AG04449 (cell line): ENCODE measurements around the gene PDE3A.
A peak's percentile ranks its signal among the peaks of the same experiment; 100 is the strongest.

ENCODE experiments used
- CTCF ChIA-PET: fragments of 350-600 bp; formaldehyde crosslinking; extraction: SDS; loops from one replicate; lab custom pipeline; 2021; ENCODE audit warnings: antibody characterized with exemption; lab: Yijun Ruan, JAX
- POLR2A ChIA-PET: fragments of 400-600, 350-600 bp; formaldehyde crosslinking; extraction: SDS; loops from one replicate; lab custom pipeline; 2020; ENCODE audit warnings: antibody characterized with exemption, inconsistent platforms; lab: Yijun Ruan, JAX
- DNase-seq: peaks from one replicate; pipeline ENCODE4 v3.0.0-alpha.2; 2010; ENCODE audit warnings: low read depth, low spot score
- H3K4me3 ChIP-seq: 2 replicates; pipeline ENCODE4 v1.5.1; 2011; ENCODE audit warnings: low read depth, mild to moderate bottlenecking, control low read depth, low read length
- TF ChIP-seq, protein P1 (sequence below): IDR thresholded peaks from one replicate; pipeline ENCODE4 v1.5.1; 2011; ENCODE audit warnings: mild to moderate bottlenecking, moderate library complexity, low read length, control low read depth, inconsistent platforms; ENCODE audit not compliant: insufficient read depth; ENCODE audit errors: missing control alignments

PDE3A gene

GRCh38 chr12:20361416-20361815 is 6.9 kb upstream of the PDE3A start:
- ChIA-PET POLR2A (no interaction called here), CTCF (interaction anchor here (0.5 to 1.6 kb wide), 2 partner anchors 10 to 447 kb away, joined by 3 to 4 read pairs; no protein-coding TSS in a partner anchor)
- no peak overlapping the region for H3K4me3 ChIP-seq
- no peak for DNase-seq
- TF ChIP-seq, protein P1, sequence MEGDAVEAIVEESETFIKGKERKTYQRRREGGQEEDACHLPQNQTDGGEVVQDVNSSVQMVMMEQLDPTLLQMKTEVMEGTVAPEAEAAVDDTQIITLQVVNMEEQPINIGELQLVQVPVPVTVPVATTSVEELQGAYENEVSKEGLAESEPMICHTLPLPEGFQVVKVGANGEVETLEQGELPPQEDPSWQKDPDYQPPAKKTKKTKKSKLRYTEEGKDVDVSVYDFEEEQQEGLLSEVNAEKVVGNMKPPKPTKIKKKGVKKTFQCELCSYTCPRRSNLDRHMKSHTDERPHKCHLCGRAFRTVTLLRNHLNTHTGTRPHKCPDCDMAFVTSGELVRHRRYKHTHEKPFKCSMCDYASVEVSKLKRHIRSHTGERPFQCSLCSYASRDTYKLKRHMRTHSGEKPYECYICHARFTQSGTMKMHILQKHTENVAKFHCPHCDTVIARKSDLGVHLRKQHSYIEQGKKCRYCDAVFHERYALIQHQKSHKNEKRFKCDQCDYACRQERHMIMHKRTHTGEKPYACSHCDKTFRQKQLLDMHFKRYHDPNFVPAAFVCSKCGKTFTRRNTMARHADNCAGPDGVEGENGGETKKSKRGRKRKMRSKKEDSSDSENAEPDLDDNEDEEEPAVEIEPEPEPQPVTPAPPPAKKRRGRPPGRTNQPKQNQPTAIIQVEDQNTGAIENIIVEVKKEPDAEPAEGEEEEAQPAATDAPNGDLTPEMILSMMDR = no peak

GRCh38 chr12:20364501-20364900 is 3.8 kb upstream of the PDE3A start:
- POLR2A ChIA-PET = no interaction called here
- no peak for DNase-seq
- CTCF ChIA-PET = interaction anchor here (1.4 kb wide), 1 partner anchor 448 kb away, joined by 3 read pairs; no protein-coding TSS in a partner anchor
- TF ChIP-seq, protein P1 = no peak
- H3K4me3 ChIP-seq = no peak overlapping the region

DNA sequence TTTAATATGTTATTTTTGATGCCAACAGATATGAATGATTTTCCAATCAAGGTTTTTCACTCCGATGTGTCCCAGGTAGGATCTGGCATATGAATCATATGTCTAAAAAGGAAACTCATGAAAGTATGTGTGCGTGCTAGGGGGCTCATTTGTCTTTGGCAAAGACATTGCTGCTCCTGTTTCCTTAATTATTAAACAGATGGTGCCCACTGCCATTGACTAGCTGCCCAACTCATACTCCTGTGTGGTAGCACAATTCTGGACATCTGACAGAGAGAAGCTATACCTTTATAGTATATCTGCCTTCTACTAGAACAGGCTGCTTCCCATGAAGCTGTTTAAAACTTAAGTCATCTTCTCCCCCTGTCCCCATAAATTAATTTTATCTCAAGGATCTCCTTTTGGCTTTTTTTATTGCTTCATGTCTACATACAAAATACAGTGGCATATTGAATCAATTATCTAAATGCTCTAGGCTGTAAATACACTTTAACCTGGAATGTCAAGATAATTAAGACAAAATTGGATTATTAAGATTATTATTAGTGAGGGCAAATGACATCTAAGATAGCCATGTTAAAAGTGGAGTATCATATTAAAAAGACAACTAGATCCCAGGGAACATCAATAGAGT is 1.4 kb upstream of the PDE3A start:
- TF ChIP-seq, protein P1 = no peak
- POLR2A ChIA-PET = no interaction called here
- CTCF ChIA-PET = interaction anchor here (3.6 kb wide), 1 partner anchor 451 kb away, joined by 20 read pairs; no protein-coding TSS in a partner anchor
- no peak overlapping the region for H3K4me3 ChIP-seq
- no peak for DNase-seq

DNA sequence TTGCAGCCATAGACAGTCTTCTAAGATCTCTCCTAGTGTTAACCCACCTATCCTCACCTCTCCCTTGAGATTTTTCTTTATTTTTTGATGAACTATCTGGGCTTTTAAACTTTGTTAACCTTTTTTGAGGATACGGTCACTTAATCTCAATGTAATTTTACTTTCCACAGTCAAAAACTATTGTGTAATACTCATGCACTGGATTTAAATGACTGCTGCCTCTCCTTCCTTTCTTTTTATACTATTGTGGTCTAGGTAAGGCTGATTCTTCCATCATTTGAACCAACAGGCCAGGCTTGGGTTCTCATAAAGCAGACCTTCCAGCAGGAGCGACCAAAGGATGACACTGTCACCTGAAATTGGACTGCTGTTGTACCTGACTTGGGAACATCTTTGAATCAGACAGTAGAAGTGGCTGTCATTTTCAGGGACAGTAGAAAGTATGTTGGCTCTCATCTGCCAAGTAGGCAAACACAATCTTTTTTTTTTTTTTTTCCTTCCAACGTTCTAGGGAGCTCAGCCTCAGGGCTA is 689 bp upstream of the PDE3A start:
- H3K4me3 ChIP-seq = peak overlapping the region; percentile 90
- POLR2A ChIA-PET = interaction anchor here (0.6 to 1.1 kb wide), 7 partner anchors 48 to 792 kb away, joined by 3 to 4 read pairs (median 3); no protein-coding TSS in a partner anchor
- no peak for DNase-seq
- CTCF ChIA-PET = interaction anchor here (1.1 to 3.6 kb wide), 5 partner anchors 53 to 612 kb away, joined by 3 to 20 read pairs (median 5); no protein-coding TSS in a partner anchor
- TF ChIP-seq, protein P1 = no peak

GRCh38 chr12:20368651-20369304 is 441 bp downstream of the PDE3A start:
- peak overlapping the region; percentile 90 for H3K4me3 ChIP-seq
- ChIA-PET POLR2A (interaction anchor here (0.6 to 1.1 kb wide), 7 partner anchors 49 to 794 kb away, joined by 3 to 4 read pairs (median 3); no protein-coding TSS in a partner anchor), CTCF (interaction anchor here (0.9 to 3.6 kb wide), 11 partner anchors 11 to 613 kb away, joined by 3 to 20 read pairs (median 5); no protein-coding TSS in a partner anchor)
- TF ChIP-seq, protein P1 = no peak
- no peak for DNase-seq
